LoVo (cell line): Measurements from ENCODE around the gene SYK.

ENCODE experiments used
- DNase-seq: peaks from one replicate; pipeline ENCODE4 v3.0.0-alpha.2; 2016; ENCODE audit warnings: low spot score

The SYK gene

GRCh38 chr9:90946982-90947381 lies 145.4 kb downstream of the SYK start:
- DNase-seq, result no peak
